Immature natural killer cell (primary cell): ENCODE data around the gene TTLL13. TPM values are rescaled to one million over a fixed set of nuclear protein-coding genes. Genes with fewer than 3 reads are reported as not detected.
"Not testable (repeated sequence)": the region's sequence is repeated elsewhere in the genome, so short reads cannot be mapped to it uniquely, and the experiment has no call there.

Experiments used
- DNase-seq, 3 donors: peaks; one replicate each; pipeline ENCODE4 v3.0.0; 2022; ENCODE audit warnings: mixed read lengths in 1 of 3
- H3K27ac Mint-ChIP-seq, 6 donors: one replicate each; pipeline ENCODE4 v1.8.0; 2020; ENCODE audit warnings: mixed read lengths in 6 of 6, mild to moderate bottlenecking in 5 of 6, inconsistent platforms in 4 of 6, moderate library complexity in 3 of 6
- H3K27me3 Mint-ChIP-seq, 3 donors: one replicate each; pipeline ENCODE4 v1.8.0; 2020 to 2021; ENCODE audit warnings: low read depth in 3 of 3, mild to moderate bottlenecking in 3 of 3, mixed read lengths in 3 of 3, moderate library complexity in 3 of 3, inconsistent platforms in 1 of 3
- H3K36me3 Mint-ChIP-seq, 3 donors: one replicate each; pipeline ENCODE4 v1.8.0; 2020; ENCODE audit warnings: mixed read lengths in 3 of 3, inconsistent platforms in 2 of 3, mild to moderate bottlenecking in 2 of 3
- H3K4me1 Mint-ChIP-seq, 2 donors: one replicate each; pipeline ENCODE4 v1.8.0; 2020; ENCODE audit warnings: inconsistent platforms in 2 of 2, mild to moderate bottlenecking in 2 of 2, mixed read lengths in 2 of 2, moderate library complexity in 1 of 2
- H3K4me3 Mint-ChIP-seq, 5 donors: one replicate each; pipeline ENCODE4 v1.8.0; 2020; ENCODE audit warnings: mild to moderate bottlenecking in 5 of 5, mixed read lengths in 5 of 5, inconsistent platforms in 3 of 5, moderate library complexity in 3 of 5
- H3K9me3 Mint-ChIP-seq, 6 donors: one replicate each; pipeline ENCODE4 v1.8.0; 2020; ENCODE audit warnings: mild to moderate bottlenecking in 6 of 6, mixed read lengths in 6 of 6, inconsistent platforms in 4 of 6, moderate library complexity in 3 of 6
- polyA plus RNA-seq, 3 donors: library from polyadenylated mRNA; unstranded; fragments of 300-500 nt; fragmentation: Illumina TruSeq; gene quantifications; one replicate each; pipeline ENCODE4 v1.2.3, GENCODE V29; 2021

Gene TTLL13
- polyA plus RNA-seq, 3 donors from 2014 or later, result 0.23 to 2.0 (median 0.24) TPM

DNA sequence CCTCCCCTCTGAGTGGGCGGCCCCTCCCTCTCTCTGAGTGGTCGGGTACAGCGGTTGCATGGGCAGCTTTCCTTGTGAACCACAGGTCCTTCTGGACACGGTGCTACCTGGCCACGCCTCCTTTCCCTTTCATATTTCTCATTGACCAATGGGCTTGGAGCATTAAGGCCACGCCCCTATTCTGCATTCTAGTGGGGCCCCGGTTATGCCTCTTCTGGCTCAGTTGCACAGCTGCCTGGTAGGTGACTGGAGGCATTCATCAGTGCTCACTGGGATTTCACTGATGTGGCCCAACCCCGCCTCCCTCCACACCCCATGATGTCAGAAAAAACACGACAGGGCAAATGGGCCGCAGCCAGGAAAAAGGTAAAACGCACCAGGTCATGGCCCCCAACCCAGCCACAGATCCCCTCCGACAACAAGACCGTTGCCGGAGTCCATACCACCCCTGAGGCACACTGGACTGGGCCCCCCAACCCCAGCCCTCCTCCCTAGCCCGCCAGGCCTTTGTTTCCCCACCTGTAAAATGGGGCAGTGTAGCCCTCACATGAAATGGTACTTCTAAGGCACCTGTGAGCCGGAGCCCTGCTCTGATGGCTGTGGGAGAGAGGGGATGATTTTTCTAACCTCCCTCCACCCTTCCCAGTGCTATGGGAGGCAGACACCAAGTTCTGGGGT, 42.5 kb downstream of the TTLL13 start:
- Mint-ChIP-seq H3K9me3 (no peaks in the 10 kb centered on the region), H3K4me1 (peaks cover 4 to 6% of the 10 kb centered on the region in 2 donors), H3K36me3 (no peaks in the 10 kb centered on the region), H3K4me3 (no peak overlapping the region), H3K27me3 (peaks cover 0 to 6% (median 2%) of the 10 kb centered on the region in 3 donors), H3K27ac (no peak overlapping the region)
- no peak for DNase-seq

DNA sequence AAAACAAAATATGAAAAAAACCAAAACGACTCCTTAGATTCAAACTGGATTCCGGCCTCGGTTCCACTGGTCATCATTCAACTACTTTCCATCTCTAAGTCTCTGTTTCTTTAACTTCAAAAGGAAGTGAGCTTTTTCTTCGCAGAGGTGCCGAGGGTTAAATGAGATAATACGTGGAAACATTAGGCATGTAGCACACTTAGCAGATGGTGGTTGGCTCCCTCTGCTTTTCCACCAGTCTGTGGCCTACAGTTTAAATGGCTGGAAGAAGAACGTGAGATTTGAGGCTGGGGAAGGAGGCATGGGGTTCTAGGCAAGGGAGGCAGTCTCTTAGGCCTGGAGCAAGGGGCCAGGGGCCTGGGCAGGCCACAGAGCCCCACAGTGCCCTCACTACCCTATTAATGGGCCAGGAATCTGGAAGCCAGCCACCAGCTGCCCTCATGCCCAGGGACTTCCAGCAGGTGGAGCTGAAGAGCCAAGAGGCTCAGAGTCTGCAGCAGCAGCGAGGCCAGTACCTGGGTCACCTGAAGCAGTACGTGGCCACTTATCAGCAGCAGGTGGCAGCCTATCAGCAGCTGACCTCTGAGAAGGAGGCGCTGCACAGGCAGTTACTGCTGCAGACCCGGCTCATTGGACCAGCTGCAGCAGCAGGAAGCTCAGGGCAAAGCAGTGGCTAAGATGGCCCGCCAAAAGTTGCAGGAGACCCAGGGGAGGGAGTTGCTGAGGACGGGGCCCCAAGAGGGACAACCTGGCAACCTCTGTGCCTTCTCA, 43.9 kb downstream of the TTLL13 start:
- not testable (repeated sequence) for H3K4me3 Mint-ChIP-seq, H3K27me3 Mint-ChIP-seq, H3K9me3 Mint-ChIP-seq, H3K36me3 Mint-ChIP-seq, H3K4me1 Mint-ChIP-seq, H3K27ac Mint-ChIP-seq
- DNase-seq, result peak; percentile 42 to 60 (median 48)

DNA sequence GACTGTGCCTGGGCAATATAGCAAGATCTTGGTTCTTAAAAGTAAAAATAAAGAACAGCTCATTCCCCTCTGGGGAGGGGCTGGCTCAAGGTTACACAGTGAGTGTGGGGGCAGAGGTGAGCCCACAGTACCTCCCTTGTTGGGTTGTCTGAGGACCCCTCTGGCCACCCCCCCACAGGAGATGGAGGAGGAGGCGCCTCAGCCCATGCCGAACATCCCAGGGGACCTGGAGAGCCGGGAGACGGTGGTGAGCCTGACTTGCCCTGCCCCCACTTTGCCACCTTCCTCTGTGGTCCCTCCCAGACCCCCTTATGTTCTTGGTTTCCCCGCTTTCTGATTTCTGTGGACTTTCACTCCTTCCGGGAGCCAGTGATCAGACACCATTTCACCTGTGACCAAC, 44.8 kb downstream of the TTLL13 start:
- Mint-ChIP-seq H3K36me3 (no peaks in the 10 kb centered on the region), H3K4me3 (no peak overlapping the region), H3K9me3 (no peaks in the 10 kb centered on the region), H3K27ac (no peak overlapping the region), H3K4me1 (peaks cover 4 to 6% of the 10 kb centered on the region in 2 donors), H3K27me3 (peaks cover 0 to 6% (median 3%) of the 10 kb centered on the region in 3 donors)
- DNase-seq, result no peak

DNA sequence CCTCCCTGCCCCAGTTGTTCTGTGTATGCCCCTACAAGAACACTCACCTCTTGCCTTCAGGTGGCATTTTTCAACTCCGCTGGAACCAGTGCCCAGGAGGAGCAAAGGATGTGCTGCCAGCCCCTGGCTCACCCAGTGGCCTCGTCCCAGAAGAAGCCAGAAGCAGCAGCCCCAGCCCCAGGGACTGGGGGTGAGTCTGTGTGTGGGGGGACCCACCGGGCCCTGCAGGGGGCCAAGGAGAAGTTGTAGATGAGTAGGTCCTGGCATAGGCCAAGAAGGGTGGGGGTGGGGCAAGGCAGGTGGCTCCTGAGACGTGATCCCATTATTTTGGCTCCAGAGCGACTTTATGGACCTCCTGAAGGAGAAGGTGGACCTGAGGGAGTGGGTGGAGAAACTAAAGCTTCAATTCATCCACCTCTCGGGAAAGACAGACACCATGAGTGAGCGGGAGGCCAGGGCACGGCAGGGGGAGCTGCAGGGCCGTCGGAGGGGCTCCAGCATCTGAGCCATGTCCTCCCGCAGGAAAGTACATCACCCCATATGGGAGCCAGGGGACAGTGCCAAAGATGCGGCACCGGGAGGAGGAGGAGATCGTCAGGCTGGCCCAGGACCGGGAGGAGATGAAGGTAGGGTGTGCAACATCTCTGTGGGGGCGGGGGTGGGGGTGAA, 45.4 kb downstream of the TTLL13 start:
- H3K36me3 Mint-ChIP-seq, result no peaks in the 10 kb centered on the region
- no peak overlapping the region for H3K4me3 Mint-ChIP-seq
- peaks cover 4 to 6% of the 10 kb centered on the region in 2 donors for H3K4me1 Mint-ChIP-seq
- H3K27me3 Mint-ChIP-seq, result peaks cover 0 to 6% (median 5%) of the 10 kb centered on the region in 3 donors
- no peak for DNase-seq
- no peak overlapping the region for H3K27ac Mint-ChIP-seq
- no peaks in the 10 kb centered on the region for H3K9me3 Mint-ChIP-seq

DNA sequence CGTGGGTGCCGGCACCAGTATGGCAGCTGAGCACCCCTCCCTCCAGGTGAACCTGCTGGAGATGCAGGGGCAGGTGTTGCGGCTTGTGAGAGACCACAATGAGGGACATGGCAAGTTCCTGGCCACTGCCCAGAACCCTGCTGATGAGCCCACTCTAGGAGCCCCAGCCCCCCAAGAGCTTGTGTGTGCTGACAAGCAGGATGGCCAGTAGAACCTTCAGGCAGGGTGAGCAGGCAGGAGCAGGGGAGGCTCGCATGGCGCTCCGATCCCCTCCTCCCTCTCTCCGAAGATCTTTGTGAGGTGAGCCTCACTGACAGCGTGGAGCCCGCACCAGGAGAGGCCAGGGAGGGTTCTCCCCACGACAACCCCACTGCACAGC, 45.9 kb downstream of the TTLL13 start:
- Mint-ChIP-seq H3K9me3 (no peaks in the 10 kb centered on the region), H3K4me3 (no peak overlapping the region), H3K4me1 (peaks cover 4 to 6% of the 10 kb centered on the region in 2 donors), H3K27me3 (peaks cover 0 to 6% (median 5%) of the 10 kb centered on the region in 3 donors), H3K27ac (no peak overlapping the region), H3K36me3 (no peaks in the 10 kb centered on the region)
- no peak for DNase-seq

DNA sequence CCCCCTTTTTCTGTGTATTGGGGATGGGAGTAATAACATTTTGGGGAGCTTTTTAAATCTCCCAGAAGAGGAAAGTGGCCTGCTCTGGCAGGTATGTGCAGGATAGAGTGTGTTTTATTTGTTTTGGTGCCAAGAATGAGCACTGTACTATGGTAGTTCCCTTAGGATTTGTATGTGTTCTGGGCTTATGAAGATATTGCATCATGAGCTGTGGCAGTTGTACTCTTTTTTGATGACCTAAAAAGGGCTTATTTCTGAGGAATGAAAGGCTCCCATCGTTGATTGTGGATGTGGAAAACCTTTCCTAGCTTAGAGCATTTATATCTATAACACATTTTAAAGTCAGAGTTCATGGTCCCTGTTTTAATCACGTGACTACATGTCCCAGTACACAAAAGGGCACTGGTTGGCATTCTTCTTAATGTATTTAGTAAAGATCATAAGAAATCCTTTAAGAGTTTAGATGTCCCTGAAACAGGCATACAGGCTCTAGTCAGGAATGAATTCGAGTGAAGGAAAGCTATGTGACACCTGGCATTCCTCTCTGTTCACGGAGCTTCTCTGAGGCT, 47.0 kb downstream of the TTLL13 start:
- H3K27ac Mint-ChIP-seq, H3K36me3 Mint-ChIP-seq, H3K4me1 Mint-ChIP-seq, H3K4me3 Mint-ChIP-seq, H3K9me3 Mint-ChIP-seq, DNase-seq, H3K27me3 Mint-ChIP-seq: not testable (repeated sequence)

DNA sequence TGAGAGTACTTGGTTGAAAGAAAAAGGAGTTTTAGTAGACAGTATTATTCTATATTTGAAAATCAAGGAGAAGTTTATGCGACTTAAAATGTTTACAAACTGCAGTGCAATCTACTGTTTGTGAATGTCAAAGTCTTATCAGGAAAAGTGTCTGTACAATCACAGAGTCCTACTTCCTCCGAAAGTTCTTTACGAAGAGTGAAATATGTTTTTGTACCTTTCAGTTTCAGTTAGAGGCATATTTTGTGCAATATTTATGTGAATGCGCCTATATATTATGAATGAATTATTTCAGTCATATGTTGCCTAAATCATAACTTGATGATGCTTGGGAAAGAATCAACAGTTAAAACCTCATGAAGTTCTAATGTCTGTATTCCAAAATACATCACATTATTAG, 47.7 kb downstream of the TTLL13 start:
- Mint-ChIP-seq H3K27me3 (peaks cover 3 to 6% (median 5%) of the 10 kb centered on the region in 3 donors), H3K27ac (no peak overlapping the region), H3K36me3 (no peaks in the 10 kb centered on the region), H3K4me1 (peaks cover 9 to 11% of the 10 kb centered on the region in 2 donors), H3K4me3 (no peak overlapping the region), H3K9me3 (no peaks in the 10 kb centered on the region)
- no peak for DNase-seq

DNA sequence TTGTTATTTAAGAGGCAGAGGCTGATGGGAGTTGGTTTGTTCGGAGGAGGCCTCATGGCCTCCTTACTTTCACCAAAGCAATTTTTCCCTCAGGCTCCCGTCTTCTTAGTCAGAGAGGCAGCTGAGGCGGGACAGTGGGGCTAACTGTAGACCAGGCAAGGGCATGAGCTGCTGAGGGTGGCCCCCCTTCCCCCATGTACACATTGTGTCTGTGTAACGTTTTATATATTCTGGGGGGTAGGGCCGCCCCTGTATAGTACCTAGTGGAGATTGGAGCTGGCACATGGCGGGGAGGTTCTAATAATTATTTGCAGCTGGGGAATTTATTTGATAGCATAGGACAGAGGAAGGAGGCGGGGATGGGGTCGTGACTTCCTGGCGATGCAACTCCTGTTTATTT, 51.2 kb downstream of the TTLL13 start:
- DNase-seq, result no peak
- Mint-ChIP-seq H3K27me3 (peaks cover 0 to 3% (median 3%) of the 10 kb centered on the region in 3 donors), H3K9me3 (no peaks in the 10 kb centered on the region), H3K4me3 (no peak overlapping the region), H3K27ac (no peak overlapping the region), H3K4me1 (peaks cover 8 to 15% of the 10 kb centered on the region in 2 donors), H3K36me3 (no peaks in the 10 kb centered on the region)

DNA sequence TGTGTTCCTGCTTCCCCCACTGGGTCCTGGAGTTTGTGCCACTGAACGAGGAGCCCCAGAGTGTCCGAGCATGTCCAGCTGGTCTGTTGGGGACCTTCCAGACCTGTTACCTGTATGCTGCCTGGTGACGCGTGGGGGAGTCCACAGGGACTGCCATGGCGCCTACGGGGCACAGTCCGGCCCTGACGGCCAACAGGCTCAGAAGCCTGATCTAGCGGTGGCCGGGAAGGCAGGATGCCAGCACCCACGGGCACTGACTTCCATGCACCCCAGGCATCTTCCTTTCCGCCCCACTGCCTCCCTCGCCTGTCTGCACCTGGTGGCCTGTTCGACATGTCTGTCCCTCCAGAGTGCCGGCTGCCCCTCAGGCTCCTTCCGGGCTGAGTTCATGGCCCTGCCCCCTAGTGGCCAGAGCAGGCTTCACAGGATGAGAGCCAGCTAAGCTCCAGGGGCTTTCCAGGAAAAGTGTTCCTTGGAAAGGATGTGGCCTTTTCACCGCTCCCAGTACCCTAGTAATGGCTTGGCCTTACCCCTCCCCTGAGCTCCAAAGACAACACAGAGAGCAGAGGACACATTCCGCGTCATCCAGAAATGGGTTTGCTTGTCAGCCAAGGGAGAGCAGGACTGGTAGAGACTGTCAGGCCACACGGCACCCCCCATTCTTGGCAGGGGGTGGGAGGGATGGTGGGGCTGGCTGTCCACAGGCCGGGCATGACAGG, 51.8 kb downstream of the TTLL13 start:
- no peaks in the 10 kb centered on the region for H3K9me3 Mint-ChIP-seq
- H3K4me3 Mint-ChIP-seq, result peak overlapping the region in 1 of 5 donors; percentile 26
- peaks cover 0 to 3% (median 3%) of the 10 kb centered on the region in 3 donors for H3K27me3 Mint-ChIP-seq
- H3K4me1 Mint-ChIP-seq, result peaks cover 14 to 21% of the 10 kb centered on the region in 2 donors
- no peak overlapping the region for H3K27ac Mint-ChIP-seq
- DNase-seq, result peak; percentile 36 to 54 (median 51)
- H3K36me3 Mint-ChIP-seq, result no peaks in the 10 kb centered on the region

DNA sequence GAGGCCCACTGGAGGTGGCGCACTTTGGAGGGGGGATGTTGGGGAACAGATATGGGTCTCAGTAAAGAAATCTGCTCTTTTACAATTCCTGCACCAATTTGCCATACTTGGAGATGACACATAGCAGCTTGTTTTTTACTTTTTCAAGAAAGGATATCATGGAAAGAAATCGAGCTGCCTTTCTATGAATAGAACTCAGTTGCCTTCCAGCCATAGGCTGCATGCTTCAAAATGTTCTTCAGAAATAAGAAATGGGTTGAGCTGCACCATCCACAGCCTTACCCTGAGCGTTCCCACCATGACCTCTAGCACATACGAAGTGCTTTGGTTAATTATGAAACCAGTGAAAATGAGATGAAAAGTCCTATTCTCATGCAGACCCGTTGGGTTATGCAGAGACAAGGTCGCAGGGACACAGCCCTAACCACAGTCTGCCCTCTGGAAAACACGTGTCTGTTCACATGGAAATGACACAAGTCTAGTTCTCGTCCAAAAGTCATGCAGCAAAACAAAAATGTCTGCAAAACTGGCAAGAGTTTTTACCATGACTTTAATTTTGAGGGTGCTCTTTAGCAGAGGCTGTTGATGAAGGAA, 52.4 kb downstream of the TTLL13 start:
- Mint-ChIP-seq H3K27ac (no peak overlapping the region), H3K4me3 (no peak overlapping the region), H3K36me3 (no peaks in the 10 kb centered on the region), H3K9me3 (no peaks in the 10 kb centered on the region), H3K4me1 (peaks cover 21 to 28% of the 10 kb centered on the region in 2 donors), H3K27me3 (peaks cover 0 to 3% (median 3%) of the 10 kb centered on the region in 3 donors)
- no peak for DNase-seq

DNA sequence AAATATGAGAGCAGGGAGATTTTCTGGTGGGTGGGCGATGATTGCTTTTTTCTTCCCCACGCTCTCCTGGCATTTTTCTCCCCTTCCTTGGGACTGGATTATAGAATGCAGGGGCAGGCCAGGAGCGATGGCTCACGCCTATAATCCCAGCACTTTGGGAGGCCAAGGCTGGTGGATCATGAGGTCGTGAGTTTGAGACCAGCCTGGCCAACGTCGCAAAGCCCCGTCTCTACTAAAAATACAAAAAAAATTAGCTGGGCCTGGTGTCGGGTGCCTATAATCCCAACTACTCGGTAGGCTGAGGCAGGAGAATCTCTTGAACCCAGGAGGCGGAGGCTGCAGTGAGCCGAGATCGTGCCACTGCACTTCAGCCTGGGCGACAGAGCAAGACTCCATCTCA, 56.0 kb downstream of the TTLL13 start:
- H3K4me3 Mint-ChIP-seq, result peak overlapping the region in 1 of 5 donors; percentile 18
- not testable (repeated sequence) for H3K36me3 Mint-ChIP-seq, DNase-seq, H3K9me3 Mint-ChIP-seq, H3K27me3 Mint-ChIP-seq
- peak overlapping the region in 1 of 6 donors; percentile 22 for H3K27ac Mint-ChIP-seq
- H3K4me1 Mint-ChIP-seq, result peaks cover 30 to 38% of the 10 kb centered on the region in 2 donors

DNA sequence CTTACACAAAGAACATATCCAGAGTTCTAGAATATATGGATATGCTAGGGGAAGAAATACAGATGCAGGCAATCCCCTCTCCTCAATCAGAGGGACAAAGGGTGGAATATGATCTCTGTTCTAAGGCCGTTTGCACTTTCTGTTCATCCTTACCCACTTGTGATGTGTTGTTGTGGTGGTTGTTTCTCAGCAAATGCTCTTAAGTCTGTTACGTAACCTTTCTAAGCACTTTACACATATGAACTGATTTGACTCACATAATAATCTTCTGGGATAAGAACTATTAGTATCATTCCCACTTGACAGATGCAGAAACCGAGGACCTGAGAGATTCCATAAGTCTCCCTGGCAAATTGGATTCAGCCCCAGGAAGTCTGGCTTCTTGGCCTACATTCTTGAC, 56.6 kb downstream of the TTLL13 start:
- peak overlapping the region in 5 of 6 donors; percentile 60 to 85 (median 73) for H3K27ac Mint-ChIP-seq

DNA sequence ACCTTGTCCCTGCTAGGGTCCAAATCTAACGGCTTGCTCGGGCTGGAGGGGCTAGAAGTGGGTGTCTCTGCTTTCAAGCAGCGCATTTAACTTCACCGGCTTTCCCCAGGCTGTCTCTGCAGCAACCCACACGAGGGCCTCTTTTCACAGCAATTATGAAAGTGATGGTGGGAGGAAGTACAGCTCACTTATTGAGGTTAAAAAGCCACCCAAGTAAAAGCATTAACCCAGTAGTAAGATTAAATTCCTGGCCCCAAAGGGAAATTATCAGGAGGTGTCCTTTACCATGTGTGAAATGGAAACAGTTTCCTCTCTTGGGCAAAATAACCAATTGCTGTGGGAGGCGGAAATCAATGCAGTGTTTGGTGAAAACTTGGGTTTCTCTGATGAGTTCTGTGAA, 57.2 kb downstream of the TTLL13 start:
- Mint-ChIP-seq H3K9me3 (no peaks in the 10 kb centered on the region), H3K27me3 (peaks cover 0 to 3% (median 0%) of the 10 kb centered on the region in 3 donors)
- DNase-seq, result peak; percentile 32 to 52 (median 39)

More for the DNA sequence above, 56.6 kb downstream of the TTLL13 start:
- Mint-ChIP-seq H3K4me1 (peaks cover 30 to 37% of the 10 kb centered on the region in 2 donors), H3K4me3 (peak overlapping the region; percentile 44 to 82 (median 68)), H3K27me3 (peaks cover 0 to 3% (median 2%) of the 10 kb centered on the region in 3 donors), H3K9me3 (no peaks in the 10 kb centered on the region), H3K36me3 (no peaks in the 10 kb centered on the region)
- peak in 1 of 3 donors; percentile 4 for DNase-seq

More for the DNA sequence above, 57.2 kb downstream of the TTLL13 start:
- H3K4me3 Mint-ChIP-seq, result peak overlapping the region; percentile 44 to 82 (median 68)
- peaks cover 27 to 31% of the 10 kb centered on the region in 2 donors for H3K4me1 Mint-ChIP-seq
- no peaks in the 10 kb centered on the region for H3K36me3 Mint-ChIP-seq
- H3K27ac Mint-ChIP-seq, result peak overlapping the region; percentile 0 to 85 (median 72)
